Keratinocyte (primary cell): ENCODE results near the gene PPP2R5E. TPM values are rescaled to one million over a fixed set of nuclear protein-coding genes. Genes with fewer than 3 reads are reported as not detected.
A peak's percentile ranks its signal among the peaks of the same experiment; 100 is the strongest.

Source experiments
- DNase-seq: peaks from one replicate; pipeline ENCODE4 v3.0.0-alpha.2; 2011; ENCODE audit warnings: low read depth, missing footprints, low spot score
- FAIRE-seq: peaks from 2 replicates; lab custom pipeline; 2011; peaks lifted over from hg19 to GRCh38; lab: Jason Lieb, UNC
- H2AFZ ChIP-seq: 2 replicates; pipeline ENCODE4 v1.6.0; 2012; ENCODE audit warnings: low read length, control low read depth, inconsistent platforms; ENCODE audit not compliant: control insufficient read depth
- H3K27ac ChIP-seq: 2 replicates; pipeline ENCODE4 v1.5.1; 2011; ENCODE audit warnings: low read length; ENCODE audit not compliant: control insufficient read depth, insufficient read depth
- H3K27me3 ChIP-seq: 3 replicates; pipeline ENCODE4 v1.6.0; 2011; ENCODE audit warnings: low read length; ENCODE audit not compliant: control insufficient read depth, insufficient read depth; ENCODE audit errors: extremely low read depth
- H3K36me3 ChIP-seq, 2 experiments: 2 replicates in 1 of 2; 3 replicates in 1 of 2; pipeline ENCODE4 v1.5.1; 2011; ENCODE audit warnings: low read length in 2 of 2, mild to moderate bottlenecking in 1 of 2; ENCODE audit not compliant: control insufficient read depth in 2 of 2, insufficient read depth in 2 of 2; ENCODE audit errors: extremely low read depth in 1 of 2
- H3K4me1 ChIP-seq: 3 replicates; pipeline ENCODE4 v1.5.1; 2011; ENCODE audit warnings: low read length; ENCODE audit not compliant: control insufficient read depth, insufficient read depth; ENCODE audit errors: extremely low read depth
- H3K4me2 ChIP-seq: 3 replicates; pipeline ENCODE4 v1.6.0; 2011; ENCODE audit warnings: low read depth, low read length; ENCODE audit not compliant: control insufficient read depth, insufficient read depth; ENCODE audit errors: extremely low read depth
- H3K4me3 ChIP-seq, 3 experiments: fragments of 200-600 bp in 1 of 3; sonication (generic) in 1 of 3; 2 replicates in 2 of 3; 3 replicates in 1 of 3; pipeline ENCODE4 v1.5.1; 2011 to 2016; ENCODE audit warnings: low read length in 3 of 3, mild to moderate bottlenecking in 3 of 3, control low read depth in 2 of 3, inconsistent platforms in 1 of 3, low read depth in 1 of 3, mixed read lengths in 1 of 3, mixed run types in 1 of 3, moderate library complexity in 1 of 3; ENCODE audit not compliant: control insufficient read depth in 2 of 3, insufficient read depth in 2 of 3; ENCODE audit errors: extremely low read depth in 1 of 3
- H3K79me2 ChIP-seq: 2 replicates; pipeline ENCODE4 v1.6.0; 2012; ENCODE audit warnings: low read length; ENCODE audit not compliant: control insufficient read depth, insufficient read depth
- H3K9ac ChIP-seq: 3 replicates; pipeline ENCODE4 v1.6.0; 2011; ENCODE audit warnings: low read length; ENCODE audit not compliant: control insufficient read depth, insufficient read depth; ENCODE audit errors: extremely low read depth
- H3K9me1 ChIP-seq: 3 replicates; pipeline ENCODE4 v1.6.0; 2011; ENCODE audit warnings: low read length; ENCODE audit not compliant: control insufficient read depth, insufficient read depth; ENCODE audit errors: extremely low read depth
- H3K9me3 ChIP-seq: 2 replicates; pipeline ENCODE4 v1.5.1; 2012; ENCODE audit warnings: low read depth, low read length; ENCODE audit not compliant: control insufficient read depth
- H4K20me1 ChIP-seq: 3 replicates; pipeline ENCODE4 v1.6.0; 2011; ENCODE audit warnings: low read length; ENCODE audit not compliant: control insufficient read depth, insufficient read depth; ENCODE audit errors: extremely low read depth
- EZH2 ChIP-seq: IDR thresholded peaks from one replicate; pipeline ENCODE4 v1.6.1; 2012; ENCODE audit warnings: inconsistent platforms, mild to moderate bottlenecking, low read length, moderate library complexity
- dilution Hi-C: fragments of 300-500 bp; cut with MboI; formaldehyde crosslinking; loops from one replicate; pipeline ENCODE4 v1.7.0; 2020; ENCODE audit warnings: low sequenced_read_pairs; ENCODE audit not compliant: extremely low pct_ligation_motif_present
- polyA plus RNA-seq, 5 experiments: library from polyadenylated mRNA; depleted of rRNA in 3 of 5; stranded (reverse) in 3 of 5; stranded (forward) in 1 of 5; unstranded in 1 of 5; fragments of >200 nt; gene quantifications; 1 replicate in 1 of 5; 2 replicates in 3 of 5; 3 replicates in 1 of 5; pipeline versions ENCODE4 v1.2.1 to v1.2.3, GENCODE V29; 2011 to 2012; ENCODE audit warnings: missing spikeins in 2 of 5, low read depth in 1 of 5, low replicate concordance in 1 of 5
- TF ChIP-seq, protein P1 (sequence below), 3 experiments: IDR thresholded peaks in 1 of 3; conservative IDR thresholded peaks in 1 of 3; optimal IDR thresholded peaks in 1 of 3; 2 replicates in 2 of 3; 3 replicates in 1 of 3; pipeline versions ENCODE3 to v1.5.1; 2011; ENCODE audit warnings: low read length in 3 of 3, mild to moderate bottlenecking in 3 of 3, moderate library complexity in 2 of 3, control low read depth in 1 of 3, inconsistent platforms in 1 of 3; ENCODE audit not compliant: insufficient read depth in 2 of 3; ENCODE audit errors: extremely low read depth in 1 of 3

The PPP2R5E gene
- polyA plus RNA-seq, 1 donor (not counting 4 experiments of a cell fraction or from before 2014, with no cell fraction given): 22.7 TPM

DNA sequence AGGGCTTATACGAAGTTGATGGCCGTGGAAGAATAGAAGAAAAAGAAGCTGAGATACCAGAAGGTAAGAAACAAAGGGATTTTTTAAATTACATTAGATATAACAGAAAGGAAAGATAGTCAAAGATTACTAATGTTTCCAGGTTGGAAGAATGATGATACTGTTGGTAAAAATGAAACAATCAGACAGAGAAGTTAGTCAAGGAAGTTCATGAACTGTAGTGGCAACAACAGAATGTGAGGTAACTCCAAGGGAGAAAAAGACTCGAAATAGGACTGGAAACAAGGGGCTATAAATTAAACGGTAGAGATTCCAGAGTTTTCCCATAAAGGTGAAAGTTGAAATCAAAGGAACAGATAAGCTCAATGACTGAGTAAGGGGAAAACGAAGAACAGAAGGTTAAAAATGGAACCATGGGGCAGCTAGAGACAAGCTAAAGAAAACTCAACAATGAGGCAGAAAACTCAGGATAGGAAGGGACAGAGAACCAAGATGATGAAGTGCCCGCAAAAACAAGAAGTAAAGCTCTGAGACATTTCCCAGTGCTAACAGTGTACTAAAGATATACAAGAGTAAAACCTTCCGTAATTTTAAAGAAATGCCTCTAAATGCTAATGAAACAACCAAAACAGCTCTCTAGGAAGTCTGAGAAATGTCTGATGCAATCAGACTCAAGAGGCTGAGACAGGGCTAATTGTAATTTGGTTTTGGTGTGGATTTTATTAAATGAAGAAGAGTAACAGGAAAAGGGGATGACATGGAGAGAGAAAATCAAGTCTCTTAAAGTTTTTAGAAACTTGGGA is 70.0 kb downstream of the PPP2R5E start:
- no peak overlapping the region for H2AFZ ChIP-seq
- no peak for DNase-seq
- H3K27ac ChIP-seq: peak overlapping the region; percentile 44
- FAIRE-seq: no peak
- no peaks in the 10 kb centered on the region for H3K27me3 ChIP-seq
- H3K79me2 ChIP-seq: peaks cover 54% of the 10 kb centered on the region
- H3K4me1 ChIP-seq: peaks cover 37% of the 10 kb centered on the region
- H4K20me1 ChIP-seq: no peaks in the 10 kb centered on the region
- no peak overlapping the region for H3K4me2 ChIP-seq
- no peak overlapping the region for H3K4me3 ChIP-seq
- no peak overlapping the region for H3K9ac ChIP-seq
- TF ChIP-seq, protein P1, sequence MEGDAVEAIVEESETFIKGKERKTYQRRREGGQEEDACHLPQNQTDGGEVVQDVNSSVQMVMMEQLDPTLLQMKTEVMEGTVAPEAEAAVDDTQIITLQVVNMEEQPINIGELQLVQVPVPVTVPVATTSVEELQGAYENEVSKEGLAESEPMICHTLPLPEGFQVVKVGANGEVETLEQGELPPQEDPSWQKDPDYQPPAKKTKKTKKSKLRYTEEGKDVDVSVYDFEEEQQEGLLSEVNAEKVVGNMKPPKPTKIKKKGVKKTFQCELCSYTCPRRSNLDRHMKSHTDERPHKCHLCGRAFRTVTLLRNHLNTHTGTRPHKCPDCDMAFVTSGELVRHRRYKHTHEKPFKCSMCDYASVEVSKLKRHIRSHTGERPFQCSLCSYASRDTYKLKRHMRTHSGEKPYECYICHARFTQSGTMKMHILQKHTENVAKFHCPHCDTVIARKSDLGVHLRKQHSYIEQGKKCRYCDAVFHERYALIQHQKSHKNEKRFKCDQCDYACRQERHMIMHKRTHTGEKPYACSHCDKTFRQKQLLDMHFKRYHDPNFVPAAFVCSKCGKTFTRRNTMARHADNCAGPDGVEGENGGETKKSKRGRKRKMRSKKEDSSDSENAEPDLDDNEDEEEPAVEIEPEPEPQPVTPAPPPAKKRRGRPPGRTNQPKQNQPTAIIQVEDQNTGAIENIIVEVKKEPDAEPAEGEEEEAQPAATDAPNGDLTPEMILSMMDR (optimal IDR thresholded peaks at IDR 0.05 in 1 of 3, IDR thresholded peaks at IDR 0.05 in 1 of 3, conservative IDR thresholded peaks at IDR 0.05 in 1 of 3; ENCODE audit: extremely low read depth in 1 of 3, insufficient read depth in 2 of 3, low read length in 3 of 3): no peak
- no peak for TF ChIP-seq EZH2
- dilution Hi-C loops: no loop called here
- no peaks in the 10 kb centered on the region for H3K9me3 ChIP-seq
- no peaks in the 10 kb centered on the region for H3K36me3 ChIP-seq
- peaks cover 3% of the 10 kb centered on the region for H3K9me1 ChIP-seq

DNA sequence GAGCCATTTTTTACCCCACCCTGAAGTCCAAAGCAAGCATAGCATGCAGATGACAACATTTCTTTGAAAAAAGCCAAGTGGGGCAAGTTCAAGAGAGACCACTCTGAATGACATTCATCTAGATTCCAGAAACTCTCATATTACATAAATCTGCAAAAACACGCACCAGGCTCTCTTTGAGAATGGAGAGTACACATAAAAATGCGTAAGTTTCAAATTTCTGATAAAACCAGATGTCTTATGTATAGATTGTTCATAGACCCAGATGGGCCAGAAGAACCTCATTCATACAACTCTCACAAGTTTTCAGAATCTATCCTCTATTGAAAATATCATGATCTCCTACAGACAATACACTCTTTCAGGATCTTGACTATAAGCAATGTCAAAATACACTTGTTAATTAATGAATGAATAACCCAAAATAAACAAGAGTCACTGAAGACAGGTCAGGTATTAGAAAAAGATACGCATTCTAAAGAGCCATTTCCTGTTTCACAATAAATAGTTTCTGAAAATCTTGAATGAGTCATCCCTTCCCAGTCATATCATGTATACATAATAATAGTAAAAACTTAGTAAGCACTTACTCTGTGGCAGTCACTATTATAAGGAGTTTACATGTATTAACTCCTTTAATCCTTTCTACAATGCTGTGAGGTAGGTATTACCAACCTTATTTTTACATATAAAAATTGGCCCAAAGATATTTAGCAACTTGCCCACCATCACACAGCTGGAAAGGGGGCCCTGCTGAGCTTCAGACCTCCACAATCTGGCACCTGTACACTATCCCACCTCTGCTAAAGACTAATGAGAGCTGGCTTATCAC is 72.0 kb downstream of the PPP2R5E start:
- no peak overlapping the region for H3K4me3 ChIP-seq
- H3K4me2 ChIP-seq: peak overlapping the region; percentile 52
- H4K20me1 ChIP-seq: no peaks in the 10 kb centered on the region
- no peaks in the 10 kb centered on the region for H3K27me3 ChIP-seq
- TF ChIP-seq, protein P1 (optimal IDR thresholded peaks at IDR 0.05 in 1 of 3, IDR thresholded peaks at IDR 0.05 in 1 of 3, conservative IDR thresholded peaks at IDR 0.05 in 1 of 3; ENCODE audit: extremely low read depth in 1 of 3, insufficient read depth in 2 of 3, low read length in 3 of 3): no peak
- no peak for TF ChIP-seq EZH2
- no peaks in the 10 kb centered on the region for H3K9me3 ChIP-seq
- FAIRE-seq: no peak
- peaks cover 62% of the 10 kb centered on the region for H3K79me2 ChIP-seq
- DNase-seq: peak; percentile 19
- H3K9me1 ChIP-seq: peaks cover 3% of the 10 kb centered on the region
- H3K9ac ChIP-seq: no peak overlapping the region
- no peak overlapping the region for H2AFZ ChIP-seq
- peak overlapping the region; percentile 66 for H3K27ac ChIP-seq
- H3K36me3 ChIP-seq: no peaks in the 10 kb centered on the region
- dilution Hi-C loops: no loop called here
- H3K4me1 ChIP-seq: peaks cover 44% of the 10 kb centered on the region
